Panc1 (cell line): Measurements from ENCODE around the gene SLC35F5. TPM values are rescaled to one million over a fixed set of nuclear protein-coding genes. Genes with fewer than 3 reads are reported as not detected.
"Not testable (repeated sequence)": the region's sequence is repeated elsewhere in the genome, so short reads cannot be mapped to it uniquely, and the experiment has no call there.

Source experiments
- ATAC-seq: fragments of 200-7000 bp; cut with Tn5 transposase; 2 replicates; pipeline ENCODE4 v1.9.1; 2020; ENCODE audit warnings: mild to moderate bottlenecking, moderate library complexity
- BruUV-seq: library from RNA; stranded (reverse); fragments of 400-500 nt; replicated peaks from 2 replicates; lab custom pipeline; 2021; lab: Mats Ljungman, UMichigan
- CTCF ChIA-PET: fragments of 300-600 bp; sonication (Branson Sonifier 250); formaldehyde crosslinking; loops from one replicate; lab custom pipeline; 2022; ENCODE audit warnings: antibody characterized with exemption; lab: Charles Lee
- POLR2A ChIA-PET: fragments of 300-600 bp; sonication (Branson Sonifier 250); formaldehyde crosslinking; loops from one replicate; lab custom pipeline; 2022; ENCODE audit warnings: antibody characterized with exemption; lab: Charles Lee
- DNase-seq: peaks from one replicate; pipeline ENCODE4 v3.0.0-alpha.2; 2010; ENCODE audit warnings: low read depth, low spot score
- H3K27ac ChIP-seq: 2 replicates; pipeline ENCODE4 v1.5.1; 2011; ENCODE audit warnings: mild to moderate bottlenecking, low read length, inconsistent platforms
- H3K27me3 ChIP-seq: fragments of 200-500 bp; sonication (Bioruptor generic); 2 replicates; pipeline ENCODE4 v1.6.0; 2014; ENCODE audit warnings: low read length, inconsistent platforms; ENCODE audit not compliant: control insufficient read depth, insufficient read depth
- H3K36me3 ChIP-seq: fragments of 200-500 bp; sonication (Bioruptor generic); 2 replicates; pipeline ENCODE4 v1.5.1; 2014; ENCODE audit warnings: inconsistent platforms, mild to moderate bottlenecking, low read length, moderate library complexity; ENCODE audit not compliant: control insufficient read depth, insufficient read depth
- H3K4me1 ChIP-seq: 2 replicates; pipeline ENCODE4 v1.5.1; 2011; ENCODE audit warnings: inconsistent platforms, mild to moderate bottlenecking, low read length, moderate library complexity; ENCODE audit not compliant: control insufficient read depth, insufficient read depth
- H3K4me3 ChIP-seq, 2 experiments: 2 replicates each; pipeline ENCODE4 v1.5.1; 2011 to 2012; ENCODE audit warnings: low read depth in 2 of 2, low read length in 2 of 2, mild to moderate bottlenecking in 2 of 2, inconsistent platforms in 1 of 2, moderate library complexity in 1 of 2
- H3K9me3 ChIP-seq: fragments of 200-500 bp; sonication (Bioruptor generic); 2 replicates; pipeline ENCODE4 v1.5.1; 2014; ENCODE audit warnings: low read depth, mild to moderate bottlenecking, inconsistent platforms, low read length, moderate library complexity; ENCODE audit not compliant: control insufficient read depth, insufficient read depth
- CTCF ChIP-seq: fragments of 450-650 bp; IDR thresholded peaks from 2 replicates; pipeline ENCODE4 v1.5.1; 2017; ENCODE audit warnings: mild to moderate bottlenecking
- POLR2AphosphoS5 ChIP-seq: IDR thresholded peaks from 2 replicates; pipeline ENCODE4 v1.6.1; 2012; ENCODE audit warnings: mild to moderate bottlenecking, low read depth, low read length, moderate library complexity
- REST ChIP-seq, 2 experiments: IDR thresholded peaks; 2 replicates each; pipeline ENCODE4 v1.6.1; 2011 to 2012; ENCODE audit warnings: low read depth in 2 of 2, control low read depth in 1 of 2, low read length in 1 of 2, mild to moderate bottlenecking in 1 of 2, moderate library complexity in 1 of 2; ENCODE audit not compliant: insufficient read depth in 1 of 2
- SIN3A ChIP-seq: IDR thresholded peaks from 2 replicates; pipeline ENCODE4 v1.6.1; 2012; ENCODE audit warnings: low read depth, mild to moderate bottlenecking, low read length, moderate library complexity, borderline replicate concordance; ENCODE audit not compliant: insufficient read depth
- TCF7L2 ChIP-seq: IDR thresholded peaks from 2 replicates; pipeline ENCODE4 v1.6.1; 2011; ENCODE audit warnings: mild to moderate bottlenecking, low read depth, low read length, inconsistent platforms
- in situ Hi-C: cut with HindIII; loops from 2 replicates; pipeline ENCODE4 v1.10.0; 2016; ENCODE audit warnings: low sequenced_read_pairs, low pct_unique_long_range_greater_than_20kb
- intact Hi-C: fragments of 100-400 bp; cut with micrococcal nuclease; formaldehyde crosslinking; loops from one replicate; pipeline ENCODE4 v1.10.0; 2022; ENCODE audit not compliant: unreplicated experiment
- total RNA-seq: library from RNA; stranded (reverse); gene quantifications from one replicate; pipeline ENCODE4 v1.2.1, GENCODE V29; 2021; ENCODE audit not compliant: unreplicated experiment

The SLC35F5 gene
- total RNA-seq, 1 experiment from 2014 or later, result 89.8 TPM

- Histone ChIP-seq H3K9me3 (no peaks in the 10 kb centered on the region), H3K4me3 (no peak overlapping the region), H3K36me3 (no peaks in the 10 kb centered on the region), H3K27ac (no peak overlapping the region), H3K4me1 (no peaks in the 10 kb centered on the region), H3K27me3 (no peaks in the 10 kb centered on the region)
- POLR2A ChIA-PET, result no interaction called here
- DNase-seq (no peak), ATAC-seq (no peak)
- TF ChIP-seq TCF7L2, result no peak
- TF ChIP-seq POLR2AphosphoS5, result no peak
- no peak for TF ChIP-seq SIN3A
- in situ Hi-C loops, result no loop called here
- intact Hi-C loops, result no loop called here
- no TSS peak for BruUV-seq
- CTCF ChIA-PET, result no interaction called here
These were observed 80.6 kb downstream of the SLC35F5 start for GRCh38 chr2:113675875-113676274.

GRCh38 chr2:113672326-113672932 lies 84.0 kb downstream of the SLC35F5 start:
- no TSS peak for BruUV-seq
- CTCF ChIA-PET, result no interaction called here
- in situ Hi-C loops, result no loop called here

GRCh38 chr2:113669013-113669412 lies 87.4 kb downstream of the SLC35F5 start:
- H3K9me3 ChIP-seq, BruUV-seq, H3K27ac ChIP-seq, H3K27me3 ChIP-seq, H3K36me3 ChIP-seq, DNase-seq, ATAC-seq, in situ Hi-C loops, intact Hi-C loops, H3K4me3 ChIP-seq, CTCF ChIA-PET, H3K4me1 ChIP-seq, POLR2A ChIA-PET: not testable (repeated sequence)

More at GRCh38 chr2:113672326-113672932, 84.0 kb downstream of the SLC35F5 start:
- POLR2A ChIA-PET, result no interaction called here
- Histone ChIP-seq H3K9me3 (no peaks in the 10 kb centered on the region), H3K27ac (no peak overlapping the region), H3K4me1 (no peaks in the 10 kb centered on the region), H3K36me3 (no peaks in the 10 kb centered on the region), H3K4me3 (no peak overlapping the region), H3K27me3 (no peaks in the 10 kb centered on the region)
- DNase-seq, result no peak
- TF ChIP-seq POLR2AphosphoS5, result no peak
- no peak for TF ChIP-seq TCF7L2
- no peak for TF ChIP-seq REST (IDR thresholded peaks at IDR 0.05; ENCODE audit: insufficient read depth in 1 of 2, low read depth in 2 of 2, low read length in 1 of 2)
- no peak for TF ChIP-seq SIN3A
- no peak for TF ChIP-seq CTCF
- intact Hi-C loops, result no loop called here
- no peak for ATAC-seq

- intact Hi-C loops, result not testable (repeated sequence)
These were observed 91.5 kb downstream of the SLC35F5 start for GRCh38 chr2:113664761-113665533.

More at GRCh38 chr2:113664761-113665533, 91.5 kb downstream of the SLC35F5 start:
- ATAC-seq, DNase-seq, POLR2A ChIA-PET, CTCF ChIA-PET, H3K4me1 ChIP-seq, H3K27ac ChIP-seq, H3K27me3 ChIP-seq, H3K4me3 ChIP-seq, in situ Hi-C loops, H3K36me3 ChIP-seq, BruUV-seq, H3K9me3 ChIP-seq: not testable (repeated sequence)
